ENCODE data around the gene COL9A3.
A peak's percentile ranks its signal among the peaks of the same experiment; 100 is the strongest.

The COL9A3 gene

DNA sequence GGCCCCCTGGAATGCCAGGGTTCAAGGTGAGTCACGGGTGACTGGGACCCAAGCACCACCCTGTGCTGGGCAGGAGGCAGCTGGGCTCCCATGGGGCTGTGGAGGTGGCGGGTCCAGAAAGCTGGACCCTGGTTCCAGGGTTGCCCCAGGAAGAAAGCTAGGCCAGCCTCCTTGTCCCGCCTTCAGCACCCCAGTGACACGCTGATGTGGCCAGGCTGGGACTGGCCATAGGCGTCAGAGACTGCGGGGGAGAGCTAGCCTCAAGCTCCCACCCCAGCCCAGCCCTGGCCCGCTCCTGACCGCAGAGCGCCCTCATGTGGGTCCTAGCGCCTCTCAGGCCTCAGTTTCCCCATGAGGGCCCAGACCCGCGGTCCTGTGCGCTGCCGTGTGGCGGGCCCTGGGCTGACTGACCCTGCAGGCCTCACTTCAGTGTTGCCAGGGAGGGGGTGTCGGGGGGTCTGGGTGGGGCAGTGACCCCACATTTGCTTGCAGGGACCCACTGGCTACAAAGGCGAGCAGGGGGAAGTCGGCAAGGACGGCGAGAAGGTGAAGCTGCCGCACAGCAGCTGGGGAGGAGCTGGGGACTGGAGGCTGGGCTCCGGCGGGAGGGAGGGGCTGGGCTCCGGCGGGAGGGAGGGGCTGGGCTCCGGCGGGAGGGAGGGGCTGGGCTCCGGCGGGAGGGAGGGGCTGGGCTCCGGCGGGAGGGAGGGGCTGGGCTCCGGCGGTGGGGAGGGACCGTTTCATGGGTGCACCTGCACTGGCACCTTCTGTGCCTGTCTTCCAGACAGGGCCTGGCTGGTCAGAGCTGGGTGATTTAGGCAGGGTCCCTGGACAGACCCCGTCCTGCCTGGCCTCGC, 7.9 kb downstream of the COL9A3 start:
- DNase-seq: no peak

DNA sequence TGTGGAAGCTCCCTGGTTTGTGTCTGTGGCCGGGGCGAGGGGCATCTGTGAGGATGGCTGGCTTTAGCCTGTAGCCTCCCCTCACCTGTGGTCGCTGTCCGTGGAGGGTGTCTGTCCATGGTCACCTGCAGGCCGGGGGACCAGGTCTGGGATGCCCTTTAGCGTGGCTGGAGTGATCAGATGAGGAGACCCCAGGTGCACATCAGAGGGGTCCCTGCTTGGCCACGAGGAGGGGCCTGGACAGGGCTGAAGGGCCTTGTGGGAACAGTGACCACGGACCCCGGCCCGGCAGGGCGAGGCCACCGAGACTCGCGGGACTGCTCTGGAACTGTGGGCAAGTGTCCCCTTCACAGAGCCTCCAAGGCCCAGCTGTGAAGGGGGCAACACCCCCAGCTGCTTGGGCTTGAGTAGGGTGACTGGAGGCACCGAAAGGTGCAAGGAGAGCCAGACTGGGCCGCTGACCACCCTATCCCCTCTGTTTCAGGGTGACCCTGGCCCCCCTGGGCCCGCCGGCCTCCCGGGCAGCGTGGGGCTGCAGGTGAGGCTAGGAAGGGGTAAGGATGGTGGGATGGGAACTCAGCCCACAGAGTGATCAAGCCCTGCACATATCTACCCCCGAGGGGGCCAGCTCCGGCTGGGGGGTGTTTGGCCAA, 8.6 kb downstream of the COL9A3 start:
- no peak for DNase-seq

DNA sequence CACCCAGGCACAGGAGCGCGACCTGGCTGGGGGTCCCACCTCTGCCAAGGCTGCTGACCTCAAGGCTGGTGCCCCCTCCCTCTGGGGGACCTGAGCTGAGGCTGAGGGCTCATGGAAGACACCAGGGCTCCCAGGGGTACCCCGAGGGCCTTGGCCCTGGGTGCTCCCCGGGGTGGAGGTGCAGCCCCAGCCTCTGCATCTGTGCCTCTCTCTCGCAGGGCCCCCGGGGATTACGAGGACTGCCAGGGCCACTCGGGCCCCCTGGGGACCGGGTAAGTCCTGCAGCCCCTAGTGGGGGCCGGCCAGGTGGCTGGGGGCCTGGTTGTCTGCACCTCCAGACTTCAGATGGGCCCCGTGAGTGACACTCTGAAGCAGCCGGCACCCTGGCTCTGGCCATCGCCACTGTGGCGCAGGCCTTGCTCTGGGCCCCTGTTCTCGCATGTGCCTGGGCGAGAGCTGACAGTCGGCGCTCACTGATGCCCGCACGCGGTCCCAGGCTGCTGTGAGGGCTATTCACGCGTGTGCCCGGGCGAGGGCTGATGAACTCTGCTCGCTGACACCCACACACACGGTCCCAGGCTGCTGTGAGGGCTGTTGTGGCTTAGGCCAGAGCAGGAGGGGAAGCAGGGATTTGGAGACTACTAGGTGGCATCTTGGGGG, 9.3 kb downstream of the COL9A3 start:
- DNase-seq: no peak

DNA sequence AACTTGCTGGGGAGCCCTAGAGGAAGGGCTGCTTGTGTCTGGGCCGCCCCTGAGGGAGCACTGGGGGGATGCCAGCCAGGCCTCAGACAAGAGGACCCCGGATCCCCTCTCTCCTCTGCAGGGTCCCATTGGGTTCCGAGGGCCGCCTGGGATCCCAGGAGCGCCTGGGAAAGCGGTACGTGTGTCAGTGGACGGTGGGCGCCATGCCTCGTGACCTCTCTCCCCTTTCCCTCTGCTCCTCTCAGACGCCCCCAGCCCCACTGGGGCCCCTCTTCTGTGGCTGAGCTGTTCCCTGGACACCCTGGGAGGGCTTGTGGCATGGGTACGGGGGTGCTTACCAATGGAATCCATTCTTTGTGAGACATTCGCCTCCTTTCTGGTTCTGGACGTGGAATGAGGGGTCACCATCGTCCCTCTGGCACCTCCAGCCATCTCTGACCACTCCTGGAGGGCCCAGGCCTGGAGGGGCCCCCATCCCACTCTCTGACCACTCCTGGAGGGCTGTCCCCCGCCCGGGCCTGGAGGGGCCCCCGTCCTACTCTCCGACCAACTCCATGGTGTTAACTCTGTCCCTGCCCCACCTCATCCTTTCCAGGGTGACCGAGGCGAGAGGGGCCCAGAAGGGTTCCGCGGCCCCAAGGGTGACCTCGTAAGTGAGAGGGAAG, 9.9 kb downstream of the COL9A3 start:
- no peak for DNase-seq

DNA sequence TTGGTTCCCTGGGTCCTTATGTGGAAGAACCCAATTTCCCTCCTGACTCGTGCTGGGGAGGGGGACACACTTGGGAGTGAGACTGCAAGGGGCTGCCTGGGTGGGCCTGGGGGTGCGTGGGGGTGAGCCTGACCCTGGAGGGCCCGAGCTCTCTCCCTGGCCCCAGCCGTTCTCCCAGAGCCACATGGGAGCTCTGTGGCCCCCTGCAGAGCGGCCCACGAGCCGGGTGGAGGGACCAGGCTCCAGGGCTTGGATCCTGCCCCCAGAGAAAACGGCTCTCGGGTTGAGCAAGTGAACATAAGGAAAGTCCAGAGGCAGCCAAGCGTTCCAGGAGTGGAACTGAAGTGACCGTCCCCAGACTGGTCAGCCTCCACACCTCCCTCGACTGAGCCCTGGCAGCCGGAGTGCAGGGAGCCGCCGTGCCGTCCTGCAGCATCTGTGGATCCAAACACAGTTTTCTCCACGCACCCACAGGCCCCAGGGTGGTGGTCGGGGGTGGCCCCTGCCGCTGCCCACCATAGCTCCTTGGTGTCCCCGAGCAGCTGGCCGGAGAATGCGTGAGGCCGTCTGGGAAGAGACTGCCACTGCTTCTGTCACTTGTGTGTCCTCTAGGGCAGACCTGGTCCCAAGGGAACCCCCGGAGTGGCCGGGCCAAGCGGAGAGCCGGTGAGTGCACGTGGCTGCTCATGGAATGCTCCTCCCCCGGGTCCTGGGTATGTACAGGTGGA, 10.6 kb downstream of the COL9A3 start:
- DNase-seq: no peak

DNA sequence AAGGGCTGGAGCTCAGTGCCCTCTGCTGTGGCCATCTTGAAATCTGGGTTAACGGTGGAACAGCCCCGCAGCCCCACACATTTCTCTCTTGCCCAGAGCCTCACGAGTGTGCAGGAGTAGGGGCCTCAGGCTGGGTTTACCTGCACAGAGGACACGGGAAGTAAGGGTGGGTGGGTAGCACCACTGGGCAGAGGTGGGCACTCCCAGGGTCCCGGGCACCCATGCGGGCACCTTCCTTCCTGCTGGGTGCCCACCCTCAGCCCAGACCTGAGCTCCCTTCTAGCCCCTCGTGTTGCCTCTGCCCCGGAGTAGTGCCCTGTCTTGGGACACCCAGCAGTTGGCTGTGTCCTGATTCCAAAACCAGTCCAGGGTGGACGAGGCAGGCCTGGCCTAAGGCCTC, 11.2 kb downstream of the COL9A3 start:
- no peak for DNase-seq

DNA sequence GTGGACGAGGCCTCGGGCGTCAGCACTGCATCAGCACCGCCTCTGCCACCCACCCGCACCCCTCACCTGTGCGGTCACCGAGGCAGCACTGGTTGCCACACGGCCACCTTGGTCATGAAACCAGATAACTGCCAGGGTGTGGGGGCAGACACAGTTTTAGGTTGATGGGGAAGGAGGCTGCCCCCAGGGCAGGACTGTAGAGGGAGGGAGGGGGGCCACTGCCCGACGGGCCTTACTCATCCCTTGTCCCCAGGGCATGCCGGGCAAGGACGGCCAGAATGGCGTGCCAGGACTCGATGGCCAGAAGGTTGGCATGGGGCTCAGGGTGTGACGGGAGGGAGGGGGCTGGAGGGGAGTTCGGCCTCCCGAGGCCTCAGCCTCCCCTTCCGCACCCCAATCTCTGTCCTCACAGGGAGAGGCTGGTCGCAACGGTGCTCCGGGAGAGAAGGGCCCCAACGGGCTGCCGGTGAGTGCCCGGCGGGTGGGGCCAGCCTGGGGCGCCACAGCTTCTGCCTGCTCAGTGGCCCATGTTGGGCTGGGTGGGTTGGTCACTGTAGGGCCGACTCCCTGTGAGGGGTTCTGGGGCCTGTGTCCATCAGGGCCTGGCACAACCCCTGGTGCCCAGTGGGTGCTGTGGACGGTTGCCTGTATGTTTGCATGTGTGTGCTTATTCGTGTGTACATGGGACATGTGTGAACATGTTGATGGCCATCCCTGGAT, 11.8 kb downstream of the COL9A3 start:
- DNase-seq: no peak

DNA sequence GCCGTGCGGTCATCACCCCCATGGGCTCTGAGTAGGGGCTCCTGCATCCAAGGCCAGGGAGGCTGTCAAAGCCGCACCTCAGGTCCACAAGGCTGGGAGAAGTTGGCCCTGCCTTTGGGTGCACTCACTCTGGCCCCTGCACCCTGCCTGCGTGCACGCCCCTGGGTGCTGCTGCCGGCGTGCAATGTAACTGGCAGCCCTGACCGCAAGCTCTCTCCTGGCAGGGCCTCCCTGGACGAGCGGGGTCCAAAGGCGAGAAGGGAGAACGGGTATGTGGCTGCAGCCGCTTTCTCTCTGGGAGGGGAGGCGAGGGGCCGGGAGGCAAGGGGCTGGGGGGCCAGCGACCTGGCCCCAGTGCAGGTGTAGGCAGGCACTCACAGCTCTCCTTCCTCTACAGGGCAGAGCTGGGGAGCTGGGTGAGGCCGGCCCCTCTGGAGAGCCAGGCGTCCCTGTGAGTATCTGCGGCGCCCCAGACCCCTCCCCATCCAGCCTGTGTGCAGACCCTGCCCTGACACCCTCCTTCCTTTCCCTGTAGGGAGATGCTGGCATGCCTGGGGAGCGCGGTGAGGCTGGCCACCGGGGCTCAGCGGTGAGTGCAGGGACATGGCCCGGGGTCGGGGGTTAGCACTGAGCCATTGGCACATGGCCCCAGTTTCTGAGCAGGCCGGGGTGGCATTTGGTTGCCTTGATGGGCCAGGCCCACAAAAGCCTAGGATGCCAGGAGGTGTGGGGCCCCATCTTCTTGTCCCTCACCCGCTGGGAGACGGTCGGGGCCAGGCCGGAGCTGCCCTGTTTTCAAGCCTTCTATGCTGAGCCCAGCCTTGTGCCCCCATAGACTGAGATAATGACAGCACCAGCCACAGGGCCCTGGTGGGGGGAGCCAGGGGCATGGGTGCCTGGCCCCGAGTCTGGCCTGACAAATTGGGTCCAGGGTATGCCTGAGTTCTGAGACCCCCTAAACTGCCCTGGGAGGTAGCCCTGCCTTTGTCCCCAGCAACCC, 12.7 kb downstream of the COL9A3 start:
- DNase-seq: no peak

DNA sequence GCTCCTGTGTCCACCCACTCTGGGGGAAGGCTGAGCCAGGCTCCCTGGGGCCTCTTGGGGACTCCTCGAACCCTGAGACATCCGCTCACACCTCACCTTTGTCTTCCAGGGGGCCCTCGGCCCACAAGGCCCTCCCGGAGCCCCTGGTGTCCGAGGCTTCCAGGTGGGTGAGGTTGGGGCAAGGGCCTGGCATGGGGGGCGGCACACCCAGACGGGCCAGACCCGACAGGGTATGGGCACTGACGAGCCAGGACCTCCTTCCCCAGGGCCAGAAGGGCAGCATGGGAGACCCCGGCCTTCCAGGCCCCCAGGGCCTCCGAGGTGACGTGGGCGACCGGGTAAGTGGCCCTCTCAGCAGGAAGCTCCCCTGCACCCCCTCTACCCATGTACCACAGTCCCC, 13.4 kb downstream of the COL9A3 start:
- no peak for DNase-seq

DNA sequence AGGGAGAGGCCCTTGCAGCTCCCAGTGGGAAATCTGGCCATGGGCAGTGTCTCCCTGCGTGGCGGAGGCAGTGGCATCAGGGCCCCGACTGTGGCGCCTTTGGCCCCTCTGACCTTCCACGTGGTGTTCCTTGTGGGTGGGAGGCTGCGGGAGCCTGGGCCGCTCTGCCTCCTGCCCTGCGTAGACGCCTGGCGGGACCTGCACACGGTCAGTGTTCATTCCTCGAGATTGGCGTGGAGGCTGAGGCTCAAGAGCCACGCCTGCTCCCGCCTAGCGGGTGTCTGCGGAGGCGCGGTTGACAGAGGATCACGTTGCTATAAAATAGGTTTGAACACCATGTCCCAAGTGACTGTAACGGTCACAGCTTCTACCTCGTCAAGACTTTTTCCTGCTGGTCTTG, 14.0 kb downstream of the COL9A3 start:
- no peak for DNase-seq

DNA sequence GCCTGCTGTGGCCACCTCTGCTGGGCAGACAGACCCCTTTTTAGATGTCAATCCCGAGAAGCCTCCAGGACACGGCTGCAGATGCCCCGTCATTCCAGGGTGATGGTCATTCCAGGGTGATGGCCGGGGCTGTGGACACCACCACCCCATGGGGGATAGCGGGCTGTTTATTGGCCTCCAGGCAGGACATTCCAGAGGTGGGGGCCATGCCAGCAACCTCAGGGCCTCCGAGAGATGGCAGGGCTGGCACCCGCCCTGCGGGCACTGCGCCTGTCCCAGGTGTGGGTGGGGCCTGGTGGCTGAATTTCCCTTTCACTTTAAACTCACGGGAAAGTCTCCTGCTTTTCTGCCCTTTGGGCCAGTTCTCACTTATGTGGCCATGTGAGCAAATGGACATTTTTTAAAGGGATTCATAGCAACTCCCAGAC, 14.5 kb downstream of the COL9A3 start:
- no peak for DNase-seq

DNA sequence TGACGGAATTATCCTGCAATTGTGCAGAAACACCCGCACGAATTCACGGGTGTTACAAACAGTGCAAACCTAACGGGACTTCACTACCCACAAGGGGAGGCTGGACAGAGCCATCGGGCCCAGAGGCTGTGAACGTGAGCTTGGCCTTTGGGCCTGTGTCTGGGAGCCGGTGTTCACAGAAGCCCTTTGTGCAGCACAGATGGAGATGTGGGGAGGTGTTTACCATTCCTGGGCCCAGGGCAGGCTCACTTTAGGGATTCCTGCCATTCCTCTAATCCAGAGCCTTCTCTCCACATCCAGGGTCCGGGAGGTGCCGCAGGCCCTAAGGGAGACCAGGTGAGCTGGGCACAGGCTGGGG, 15.0 kb downstream of the COL9A3 start:
- no peak for DNase-seq

DNA sequence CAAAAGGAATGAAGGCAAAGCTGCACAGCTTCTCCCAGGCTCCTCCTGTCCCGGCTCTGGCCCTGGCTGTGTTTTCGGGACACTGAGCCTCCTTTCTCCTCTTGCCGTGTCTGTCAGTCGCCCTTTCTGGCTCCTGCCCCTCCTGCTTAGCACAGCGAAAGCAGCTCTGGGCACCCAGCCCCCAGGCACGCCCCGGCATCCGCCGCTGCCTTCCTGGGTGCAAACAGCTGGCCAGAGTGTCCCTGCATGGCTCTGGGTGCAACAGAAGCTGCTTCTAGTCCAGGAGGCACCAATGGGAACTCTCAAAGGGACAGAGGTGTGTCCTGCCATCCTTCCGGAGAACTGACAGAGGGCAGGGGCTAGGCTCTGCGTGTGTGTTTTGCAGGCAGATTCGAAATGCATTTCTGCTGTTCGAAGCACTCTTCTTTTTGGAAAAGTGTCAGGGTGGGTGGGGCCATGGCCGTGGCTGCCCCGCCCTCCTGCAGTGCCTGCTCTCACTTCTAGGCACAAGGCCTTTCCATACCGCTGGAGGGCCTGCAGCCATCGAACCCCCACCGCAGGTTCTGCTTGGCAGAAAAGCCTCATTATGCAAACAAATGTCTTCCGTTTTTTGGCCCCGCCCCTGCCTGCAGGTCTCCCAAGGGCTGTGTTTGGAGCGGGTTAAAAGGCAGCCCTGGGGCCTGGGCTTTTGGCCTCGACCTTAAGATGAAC, 15.5 kb downstream of the COL9A3 start:
- no peak for DNase-seq

DNA sequence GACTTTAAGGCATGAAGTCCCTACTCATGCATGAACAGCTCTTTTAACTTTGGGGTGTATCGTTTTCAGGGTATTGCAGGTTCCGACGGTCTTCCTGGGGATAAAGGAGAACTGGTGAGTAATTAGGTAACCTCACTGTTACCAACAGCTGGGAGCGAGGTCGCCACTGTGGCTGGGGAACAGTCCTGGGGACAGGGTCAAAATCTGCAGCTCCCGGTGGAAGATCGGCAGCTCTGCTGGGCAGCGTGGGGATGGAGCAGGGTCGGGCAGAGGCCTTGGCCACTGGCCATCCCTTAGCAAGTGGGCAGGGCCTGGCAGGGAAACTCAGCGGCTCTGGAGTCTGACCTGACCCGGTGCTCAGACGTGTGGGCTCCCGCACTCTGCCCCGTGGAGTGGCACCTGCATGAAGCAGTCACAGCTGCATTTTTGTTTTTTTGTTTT, 16.1 kb downstream of the COL9A3 start:
- no peak for DNase-seq

DNA sequence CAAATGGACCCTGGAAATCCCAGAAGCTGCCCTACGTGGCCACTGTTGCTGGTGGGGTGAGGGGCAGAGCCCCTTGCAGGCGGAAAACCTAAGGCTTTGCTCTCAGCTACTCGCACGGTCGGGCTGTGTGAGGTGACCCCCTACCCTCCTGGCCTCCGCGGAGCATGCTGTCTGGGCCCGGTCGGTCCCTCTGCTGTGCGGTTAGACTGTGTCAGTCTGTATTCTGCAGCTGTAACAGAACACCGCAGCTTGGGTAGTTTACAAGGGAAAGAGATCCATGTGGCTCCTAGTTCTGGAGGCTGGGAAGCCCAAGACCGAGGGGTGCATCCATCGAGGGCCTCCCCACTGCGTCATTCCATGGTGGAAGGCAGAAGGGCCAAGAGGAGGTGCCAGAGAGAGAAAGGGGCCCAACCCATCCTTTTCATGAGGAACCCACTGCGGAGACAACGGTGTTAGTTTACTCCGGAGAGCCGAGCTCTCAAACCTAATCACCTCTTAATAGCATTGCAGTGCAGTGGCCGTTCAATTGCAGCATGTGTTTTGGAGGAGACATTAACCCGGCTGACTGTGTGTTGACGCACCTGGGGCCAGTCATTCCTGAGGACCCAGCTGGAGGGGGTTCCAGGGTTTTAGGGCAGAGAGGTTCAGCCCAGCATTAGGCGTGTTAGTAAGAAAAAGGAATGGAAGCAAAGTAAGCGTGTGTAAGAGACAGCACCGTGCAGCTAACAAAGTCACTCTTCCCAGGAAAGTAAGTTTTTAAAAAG, 18.3 kb downstream of the COL9A3 start:
- no peak for DNase-seq

DNA sequence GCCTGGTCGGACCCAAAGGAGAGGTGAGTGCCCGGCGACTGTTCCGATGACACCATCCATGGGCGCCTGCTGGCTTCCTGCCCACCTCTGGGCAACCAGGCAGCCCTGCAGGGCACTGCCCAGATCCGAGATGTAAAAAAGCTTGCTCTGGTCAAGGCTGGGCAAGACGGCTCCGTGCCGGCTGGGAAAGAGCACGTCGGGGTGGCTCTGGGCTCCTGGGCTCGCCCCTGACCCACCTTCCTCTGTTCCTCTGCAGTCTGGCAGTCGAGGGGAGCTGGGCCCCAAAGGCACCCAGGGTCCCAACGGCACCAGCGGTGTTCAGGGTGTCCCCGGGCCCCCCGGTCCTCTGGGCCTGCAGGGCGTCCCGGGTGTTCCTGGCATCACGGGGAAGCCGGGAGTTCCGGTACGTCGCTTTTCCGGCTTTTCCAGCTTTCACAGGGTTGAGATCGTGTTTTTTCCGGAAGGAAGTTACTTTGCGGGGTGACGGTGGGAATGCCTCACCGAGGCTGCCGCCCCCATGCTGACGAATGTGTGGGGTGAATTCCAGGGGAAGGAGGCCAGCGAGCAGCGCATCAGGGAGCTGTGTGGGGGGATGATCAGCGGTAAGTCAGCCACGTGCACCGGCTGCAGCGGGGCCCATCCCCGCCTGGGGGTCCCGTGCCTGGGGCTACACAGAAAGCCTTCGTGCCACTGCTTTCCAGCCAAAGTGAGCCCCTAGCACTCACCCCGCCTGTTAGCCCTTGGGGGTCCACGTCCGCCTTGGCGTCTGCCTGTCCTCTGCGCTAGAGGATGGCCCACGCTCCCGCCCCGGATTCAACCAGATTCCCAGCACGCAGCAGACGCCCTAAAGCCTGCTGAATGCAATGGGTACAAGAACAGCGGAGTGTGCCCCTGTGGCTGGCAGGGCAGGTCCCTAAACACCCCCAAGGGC, 19.3 kb downstream of the COL9A3 start:
- DNase-seq: peak; percentile 33

DNA sequence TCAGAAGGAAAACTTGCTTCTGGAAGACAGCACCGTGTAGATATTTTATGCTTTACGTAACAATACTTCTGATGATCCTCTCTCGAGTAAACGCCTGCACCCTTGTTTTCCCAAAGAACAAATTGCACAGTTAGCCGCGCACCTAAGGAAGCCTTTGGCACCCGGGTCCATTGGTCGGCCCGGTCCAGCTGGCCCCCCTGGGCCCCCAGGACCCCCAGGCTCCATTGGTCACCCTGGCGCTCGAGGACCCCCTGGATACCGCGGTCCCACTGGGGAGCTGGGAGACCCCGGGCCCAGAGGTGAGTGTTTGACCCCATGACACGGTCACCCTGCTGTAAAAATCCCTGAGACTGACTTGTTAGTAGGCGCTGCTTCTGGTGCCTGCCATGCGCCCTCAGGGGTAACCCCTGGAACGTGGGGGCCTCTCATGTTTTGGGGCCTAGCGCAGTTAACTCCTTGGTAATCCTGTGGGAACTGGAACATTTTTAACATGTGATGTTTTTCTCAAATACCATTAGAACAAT, 20.2 kb downstream of the COL9A3 start:
- no peak for DNase-seq
